Measurements from ENCODE around the gene SHROOM3.

The SHROOM3 gene

GRCh38 chr4:76570141-76570973, 135.3 kb downstream of the SHROOM3 start:
- DNase-seq: no peak

GRCh38 chr4:76571274-76571673, 136.2 kb downstream of the SHROOM3 start:
- DNase-seq: no peak

- DNase-seq: no peak
These were observed 137.2 kb downstream of the SHROOM3 start for GRCh38 chr4:76572224-76572623.

- no peak for DNase-seq
These were observed 141.8 kb downstream of the SHROOM3 start for GRCh38 chr4:76576824-76577223.

- no peak for DNase-seq
These were observed 143.1 kb downstream of the SHROOM3 start for GRCh38 chr4:76578002-76578560.

GRCh38 chr4:76579596-76580375, 144.8 kb downstream of the SHROOM3 start:
- DNase-seq: no peak

- DNase-seq: no peak
These were observed 146.3 kb downstream of the SHROOM3 start for GRCh38 chr4:76581077-76581962.

- no peak for DNase-seq
These were observed 147.2 kb downstream of the SHROOM3 start for GRCh38 chr4:76582074-76582816.

GRCh38 chr4:76582817-76583087, 147.7 kb downstream of the SHROOM3 start:
- DNase-seq: no peak

GRCh38 chr4:76584241-76585152, 149.5 kb downstream of the SHROOM3 start:
- no peak for DNase-seq

- no peak for DNase-seq
These were observed 150.2 kb downstream of the SHROOM3 start for GRCh38 chr4:76585272-76585671.

- no peak for DNase-seq
These were observed 150.9 kb downstream of the SHROOM3 start for GRCh38 chr4:76585897-76586360.

GRCh38 chr4:76588274-76588673, 153.2 kb downstream of the SHROOM3 start:
- no peak for DNase-seq

- no peak for DNase-seq
These were observed 154.4 kb downstream of the SHROOM3 start for GRCh38 chr4:76589402-76589801.

GRCh38 chr4:76589872-76590797, 155.1 kb downstream of the SHROOM3 start:
- DNase-seq: no peak

GRCh38 chr4:76590798-76591281, 155.8 kb downstream of the SHROOM3 start:
- no peak for DNase-seq

GRCh38 chr4:76591992-76592391, 157.0 kb downstream of the SHROOM3 start:
- no peak for DNase-seq

- no peak for DNase-seq
These were observed 157.4 kb downstream of the SHROOM3 start for GRCh38 chr4:76592460-76592859.

GRCh38 chr4:76594173-76594572, 159.1 kb downstream of the SHROOM3 start:
- DNase-seq: no peak

GRCh38 chr4:76595435-76595834, 160.4 kb downstream of the SHROOM3 start:
- DNase-seq: no peak

Measured in stimulated activated CD4-positive, alpha-beta T cell treated with anti-CD3 and anti-CD28 coated beads, Interleukin-12 subunit alpha, Interleukin-12 subunit beta, amount 100 ng/mL, for 4 hours (primary cell).